Cerebellar nuclear complex (tissue), 1 donor: ENCODE results near the gene MTG1.
A peak's percentile ranks its signal among the peaks of the same experiment; 100 is the strongest.

ENCODE experiments used
- DNase-seq, 2 experiments: peaks; one replicate each; lab custom pipeline; 2025; lab: John Stamatoyannopoulos, UW

Gene MTG1

GRCh38 chr10:133452453-133452852, 58.5 kb downstream of the MTG1 start:
- no peak for DNase-seq

GRCh38 chr10:133453516-133454203, 59.7 kb downstream of the MTG1 start, which contains the start of gene SCART1:
SCART1 (plus strand) TSS chr10:133453945; CDS start chr10:133453998, 53 bp downstream.
- DNase-seq, result no peak

- DNase-seq, result no peak
Observed at GRCh38 chr10:133454204-133454893, 60.4 kb downstream of the MTG1 start.

GRCh38 chr10:133455196-133455595, 61.2 kb downstream of the MTG1 start:
- DNase-seq, result no peak

- DNase-seq, result no peak
Observed at GRCh38 chr10:133455611-133456031, 61.7 kb downstream of the MTG1 start.

- no peak for DNase-seq
Observed at GRCh38 chr10:133456041-133456951, 62.3 kb downstream of the MTG1 start.

- DNase-seq, result no peak
Observed at GRCh38 chr10:133457100-133457841, 63.3 kb downstream of the MTG1 start.

GRCh38 chr10:133458021-133458709, 64.2 kb downstream of the MTG1 start:
- DNase-seq, result no peak

GRCh38 chr10:133458710-133459453, 64.9 kb downstream of the MTG1 start:
- DNase-seq, result no peak

GRCh38 chr10:133459454-133460207, 65.7 kb downstream of the MTG1 start:
- no peak for DNase-seq

GRCh38 chr10:133460208-133460769, 66.3 kb downstream of the MTG1 start:
- no peak for DNase-seq

GRCh38 chr10:133461027-133461426, 67.1 kb downstream of the MTG1 start:
- no peak for DNase-seq

- DNase-seq, result peak; percentile 65 to 88
Observed at GRCh38 chr10:133461841-133462240, 67.9 kb downstream of the MTG1 start.

- DNase-seq, result no peak
Observed at GRCh38 chr10:133462512-133463305, 68.8 kb downstream of the MTG1 start.

- DNase-seq, result no peak
Observed at GRCh38 chr10:133464582-133465031, 70.7 kb downstream of the MTG1 start.

GRCh38 chr10:133465191-133465949, 71.4 kb downstream of the MTG1 start:
- no peak for DNase-seq

- DNase-seq, result no peak
Observed at GRCh38 chr10:133465950-133466474, 72.1 kb downstream of the MTG1 start.
